Left lung (tissue), 10 donors: ENCODE measurements around the gene GJB4. TPM values are rescaled to one million over a fixed set of nuclear protein-coding genes. Genes with fewer than 3 reads are reported as not detected.
A peak's percentile ranks its signal among the peaks of the same experiment; 100 is the strongest.

Experiments used
- ATAC-seq: fragments of 200-7000 bp; cut with Tn5 transposase; one replicate; pipeline ENCODE4 v1.9.1; 2020; ENCODE audit warnings: moderate library complexity
- DNase-seq, 4 donors: peaks; one replicate each; pipeline ENCODE4 v3.0.0-alpha.2; 2013 to 2020
- H3K27ac ChIP-seq, 2 donors: fragments of 200-600 bp; sonication (generic) in 1 of 2; one replicate each; pipeline versions ENCODE4 v1.5.0 to v1.8.0; 2020 to 2021
- H3K27me3 ChIP-seq, 2 donors: fragments of 200-600 bp; sonication (generic) in 1 of 2; one replicate each; pipeline versions ENCODE4 v1.5.0 to v1.8.0; 2020 to 2021
- H3K36me3 ChIP-seq, 2 donors: fragments of 200-600 bp; sonication (generic) in 1 of 2; one replicate each; pipeline versions ENCODE4 v1.5.0 to v1.8.0; 2020 to 2021
- H3K4me1 ChIP-seq, 2 donors: fragments of 200-600 bp; one replicate each; pipeline ENCODE4 v1.8.0; 2021
- H3K4me3 ChIP-seq, 2 donors: fragments of 200-600 bp; sonication (generic) in 1 of 2; one replicate each; pipeline versions ENCODE4 v1.5.0 to v1.8.0; 2020 to 2021; ENCODE audit warnings: mild to moderate bottlenecking in 1 of 2
- H3K9me3 ChIP-seq, 2 donors: fragments of 200-600 bp; sonication (generic) in 1 of 2; one replicate each; pipeline versions ENCODE4 v1.5.0 to v1.8.0; 2020 to 2021
- intact Hi-C, 2 donors: fragments of 100-400 bp; cut with DNase I; formaldehyde crosslinking; loops; one replicate each; pipeline versions ENCODE4 v1.11.2 to v1.14.2; 2022
- polyA plus RNA-seq, 6 donors: library from polyadenylated mRNA; unstranded; fragments of 120-200 nt; gene quantifications; one replicate each; pipeline ENCODE4 v1.2.1, GENCODE V29; 2013; ENCODE audit not compliant: insufficient read length in 6 of 6
- total RNA-seq, 2 donors: library from RNA; stranded (reverse); fragmentation: NEBNext Ultra II Directional; extraction: Animal tissue kit (Norgen Biotek cat#: 25700); gene quantifications; one replicate each; pipeline ENCODE4 v1.2.1, GENCODE V29; 2021
- TF ChIP-seq, protein P1 (sequence below), 2 donors: fragments of 200-600 bp; sonication (generic) in 1 of 2; IDR thresholded peaks; one replicate each; pipeline versions ENCODE4 v1.5.0 to v1.8.0; 2021; ENCODE audit warnings: antibody characterized with exemption in 2 of 2
- donor health status: DM: no; HTN: yes; CAD: no.
- donor health status: DM: no; HTN: no; CAD: no.

The GJB4 gene
- total and polyA plus RNA-seq, 8 donors: 0.06 to 0.08 TPM; not detected in 6

DNA sequence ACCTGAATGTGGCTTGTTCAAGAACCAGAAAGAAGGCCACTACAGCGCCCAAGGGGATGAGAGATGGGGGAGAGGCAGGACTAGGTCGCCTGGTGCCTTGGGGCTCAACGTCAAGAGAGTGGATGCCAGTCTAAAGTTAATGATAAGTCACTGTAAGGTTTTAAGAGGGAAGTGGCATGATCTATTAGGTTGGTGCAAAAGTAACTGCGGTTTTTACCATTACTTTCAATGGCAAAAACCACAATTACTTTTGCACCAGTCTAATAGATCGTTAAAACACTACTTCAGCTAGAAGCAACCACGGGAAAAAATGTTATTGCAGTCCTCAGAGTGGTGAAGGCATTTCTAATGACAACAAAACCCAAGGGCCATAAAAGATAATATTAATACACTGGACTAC lies 18.8 kb downstream of the GJB4 start:
- Histone ChIP-seq H3K4me3 (no peak overlapping the region), H3K4me1 (peaks cover 0 to 4% of the 10 kb centered on the region in 2 donors), H3K27me3 (peaks cover 19 to 73% of the 10 kb centered on the region in 2 donors), H3K36me3 (no peaks in the 10 kb centered on the region), H3K27ac (no peak overlapping the region), H3K9me3 (no peaks in the 10 kb centered on the region)
- DNase-seq (peak in 1 of 4 donors; percentile 6), ATAC-seq (no peak)
- intact Hi-C loops: no loop called here
- TF ChIP-seq, protein P1, sequence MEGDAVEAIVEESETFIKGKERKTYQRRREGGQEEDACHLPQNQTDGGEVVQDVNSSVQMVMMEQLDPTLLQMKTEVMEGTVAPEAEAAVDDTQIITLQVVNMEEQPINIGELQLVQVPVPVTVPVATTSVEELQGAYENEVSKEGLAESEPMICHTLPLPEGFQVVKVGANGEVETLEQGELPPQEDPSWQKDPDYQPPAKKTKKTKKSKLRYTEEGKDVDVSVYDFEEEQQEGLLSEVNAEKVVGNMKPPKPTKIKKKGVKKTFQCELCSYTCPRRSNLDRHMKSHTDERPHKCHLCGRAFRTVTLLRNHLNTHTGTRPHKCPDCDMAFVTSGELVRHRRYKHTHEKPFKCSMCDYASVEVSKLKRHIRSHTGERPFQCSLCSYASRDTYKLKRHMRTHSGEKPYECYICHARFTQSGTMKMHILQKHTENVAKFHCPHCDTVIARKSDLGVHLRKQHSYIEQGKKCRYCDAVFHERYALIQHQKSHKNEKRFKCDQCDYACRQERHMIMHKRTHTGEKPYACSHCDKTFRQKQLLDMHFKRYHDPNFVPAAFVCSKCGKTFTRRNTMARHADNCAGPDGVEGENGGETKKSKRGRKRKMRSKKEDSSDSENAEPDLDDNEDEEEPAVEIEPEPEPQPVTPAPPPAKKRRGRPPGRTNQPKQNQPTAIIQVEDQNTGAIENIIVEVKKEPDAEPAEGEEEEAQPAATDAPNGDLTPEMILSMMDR (IDR thresholded peaks at IDR 0.05): no peak

DNA sequence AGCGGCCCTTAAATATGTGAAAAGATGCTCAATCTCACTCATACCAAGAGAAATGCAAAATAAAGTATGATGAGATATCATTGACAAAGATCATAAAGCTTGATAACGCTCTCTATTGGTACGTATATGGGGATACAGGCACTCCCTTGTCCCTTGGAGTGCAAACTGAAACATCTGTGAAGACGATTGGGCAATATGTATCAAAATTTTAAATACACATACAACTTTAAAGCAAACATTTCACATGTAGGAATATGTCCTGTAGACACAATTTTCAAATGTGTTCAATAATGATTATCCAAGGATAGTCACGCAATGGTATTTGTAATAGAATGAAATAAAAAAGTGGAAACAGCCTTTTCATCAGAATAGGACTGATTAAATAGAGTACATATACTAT lies 19.5 kb downstream of the GJB4 start:
- no peaks in the 10 kb centered on the region for H3K9me3 ChIP-seq
- intact Hi-C loops: no loop called here
- peaks cover 0 to 4% of the 10 kb centered on the region in 2 donors for H3K4me1 ChIP-seq
- H3K36me3 ChIP-seq: no peaks in the 10 kb centered on the region
- no peak overlapping the region for H3K4me3 ChIP-seq
- ATAC-seq (no peak), DNase-seq (no peak)
- no peak overlapping the region for H3K27ac ChIP-seq
- peaks cover 19 to 76% of the 10 kb centered on the region in 2 donors for H3K27me3 ChIP-seq
- TF ChIP-seq, protein P1 (IDR thresholded peaks at IDR 0.05): no peak

DNA sequence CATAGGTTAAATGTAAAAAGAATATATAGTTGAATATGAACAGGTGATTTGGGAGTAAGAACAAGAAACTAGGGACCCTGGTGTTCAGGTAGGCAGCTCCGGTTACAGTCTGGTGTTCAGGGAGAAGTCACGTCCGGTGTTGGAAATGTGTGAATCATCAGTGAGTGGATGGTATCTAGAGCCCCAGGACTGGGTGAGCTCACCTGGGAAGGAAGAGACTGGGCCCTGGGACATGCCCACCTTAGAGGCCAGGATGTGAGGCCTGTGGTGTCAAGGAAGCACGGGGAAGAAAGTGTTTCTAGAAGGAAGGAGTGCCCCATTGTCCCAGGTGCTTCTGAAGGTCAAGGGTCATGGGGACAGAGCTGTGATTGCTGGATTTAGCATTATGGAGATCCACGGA lies 20.0 kb downstream of the GJB4 start:
- intact Hi-C loops: no loop called here
- no peak for ATAC-seq
- TF ChIP-seq, protein P1 (IDR thresholded peaks at IDR 0.05): no peak
- DNase-seq: peak in 1 of 4 donors; percentile 25
- peaks cover 0 to 4% of the 10 kb centered on the region in 2 donors for H3K4me1 ChIP-seq
- H3K27ac ChIP-seq: no peak overlapping the region
- no peaks in the 10 kb centered on the region for H3K9me3 ChIP-seq
- no peak overlapping the region for H3K4me3 ChIP-seq
- peaks cover 19 to 76% of the 10 kb centered on the region in 2 donors for H3K27me3 ChIP-seq
- H3K36me3 ChIP-seq: no peaks in the 10 kb centered on the region

DNA sequence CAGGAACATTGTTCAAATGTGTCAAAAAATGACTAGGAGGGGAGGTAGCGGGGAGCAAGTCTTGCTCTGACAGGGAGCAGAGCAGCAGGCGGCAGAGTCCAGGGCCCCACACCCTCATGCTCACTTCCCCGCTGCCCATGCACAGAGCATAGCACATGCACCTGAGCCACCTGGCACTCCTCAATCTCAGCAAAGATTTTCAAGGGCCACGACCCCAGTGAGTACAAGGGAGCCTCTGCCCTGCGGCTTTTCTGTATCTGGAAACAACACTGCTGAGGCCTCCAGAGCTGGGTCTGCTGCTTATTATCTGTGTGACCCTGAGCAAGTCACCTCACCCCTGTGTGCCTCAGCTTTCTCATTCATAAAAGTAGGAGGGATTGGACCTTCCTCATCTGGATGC lies 20.4 kb downstream of the GJB4 start:
- Histone ChIP-seq H3K4me1 (peaks cover 0 to 4% of the 10 kb centered on the region in 2 donors), H3K4me3 (no peak overlapping the region), H3K9me3 (no peaks in the 10 kb centered on the region), H3K27me3 (peaks cover 19 to 75% of the 10 kb centered on the region in 2 donors), H3K36me3 (no peaks in the 10 kb centered on the region), H3K27ac (no peak overlapping the region)
- TF ChIP-seq, protein P1 (IDR thresholded peaks at IDR 0.05): no peak
- no peak for ATAC-seq
- DNase-seq: no peak
- intact Hi-C loops: no loop called here

DNA sequence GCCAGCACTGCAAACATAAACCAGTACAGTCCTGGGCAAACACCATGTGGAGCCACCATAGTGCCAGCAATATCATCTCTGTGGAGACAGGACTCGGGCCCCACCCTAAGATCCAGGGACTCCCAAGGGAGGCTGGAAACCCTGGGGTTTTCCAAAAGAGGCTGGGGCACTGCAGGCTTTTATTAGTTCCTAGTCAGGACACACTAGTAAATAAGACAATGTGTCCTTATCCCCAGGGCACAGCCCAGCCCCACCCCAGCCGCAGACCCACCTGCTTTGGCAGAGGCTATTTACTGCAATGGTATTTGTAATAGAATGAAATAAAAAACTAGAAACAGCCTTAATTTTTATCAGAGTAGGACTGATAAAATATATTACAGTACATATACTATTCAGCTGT lies 21.0 kb downstream of the GJB4 start:
- H3K4me1 ChIP-seq: peaks cover 0 to 4% of the 10 kb centered on the region in 2 donors
- H3K27me3 ChIP-seq: peaks cover 19 to 70% of the 10 kb centered on the region in 2 donors
- DNase-seq: peak in 1 of 4 donors; percentile 65
- intact Hi-C loops: no loop called here
- no peaks in the 10 kb centered on the region for H3K36me3 ChIP-seq
- H3K27ac ChIP-seq: no peak overlapping the region
- no peak overlapping the region for H3K4me3 ChIP-seq
- ATAC-seq: no peak
- H3K9me3 ChIP-seq: no peaks in the 10 kb centered on the region
- TF ChIP-seq, protein P1 (IDR thresholded peaks at IDR 0.05): no peak
